ENCODE measurements around the gene COL23A1.

The COL23A1 gene

GRCh38 chr5:178292826-178293205 lies 297.4 kb downstream of the COL23A1 start:
- DNase-seq, result no peak

- no peak for DNase-seq
Observed at GRCh38 chr5:178291969-178292825, 298.0 kb downstream of the COL23A1 start.

- DNase-seq, result no peak
Observed at GRCh38 chr5:178291161-178291561, 299.0 kb downstream of the COL23A1 start.

- DNase-seq, result no peak
Observed at GRCh38 chr5:178290376-178290775, 299.8 kb downstream of the COL23A1 start.

GRCh38 chr5:178289438-178289837 lies 300.8 kb downstream of the COL23A1 start:
- DNase-seq, result no peak

- DNase-seq, result no peak
Observed at GRCh38 chr5:178288401-178289368, 301.5 kb downstream of the COL23A1 start.

GRCh38 chr5:178287791-178288105 lies 302.4 kb downstream of the COL23A1 start:
- DNase-seq, result no peak

GRCh38 chr5:178287091-178287790 lies 303.0 kb downstream of the COL23A1 start:
- no peak for DNase-seq

GRCh38 chr5:178286226-178287090 lies 303.7 kb downstream of the COL23A1 start:
- no peak for DNase-seq

GRCh38 chr5:178285399-178286225 lies 304.6 kb downstream of the COL23A1 start:
- no peak for DNase-seq

GRCh38 chr5:178284996-178285395 lies 305.2 kb downstream of the COL23A1 start:
- DNase-seq, result no peak

GRCh38 chr5:178284093-178284675 lies 306.0 kb downstream of the COL23A1 start:
- no peak for DNase-seq

GRCh38 chr5:178283520-178283919 lies 306.7 kb downstream of the COL23A1 start:
- DNase-seq, result no peak

GRCh38 chr5:178282391-178282790 lies 307.8 kb downstream of the COL23A1 start:
- DNase-seq, result no peak

- DNase-seq, result no peak
Observed at GRCh38 chr5:178281331-178281730, 308.9 kb downstream of the COL23A1 start.

GRCh38 chr5:178280631-178281030 lies 309.6 kb downstream of the COL23A1 start:
- no peak for DNase-seq

- peak; percentile 43 to 46 for DNase-seq
Observed at GRCh38 chr5:178279723-178280438, 310.3 kb downstream of the COL23A1 start.

- DNase-seq, result no peak
Observed at GRCh38 chr5:178279026-178279722, 311.0 kb downstream of the COL23A1 start.

GRCh38 chr5:178278358-178279023 lies 311.7 kb downstream of the COL23A1 start:
- DNase-seq, result no peak
